BJ (cell line): ENCODE data around the gene CYGB. TPM values are rescaled to one million over a fixed set of nuclear protein-coding genes. Genes with fewer than 3 reads are reported as not detected.
A peak's percentile ranks its signal among the peaks of the same experiment; 100 is the strongest.

Experiments used
- CTCF ChIA-PET: fragments of 350-600 bp; formaldehyde crosslinking; extraction: SDS; loops from one replicate; lab custom pipeline; 2021; ENCODE audit warnings: antibody characterized with exemption, inconsistent platforms; lab: Yijun Ruan, JAX
- POLR2A ChIA-PET: fragments of 300-600 bp; sonication (Branson Sonifier 250); formaldehyde crosslinking; extraction: SDS; loops from one replicate; lab custom pipeline; 2021; ENCODE audit warnings: antibody characterized with exemption; lab: Charles Lee
- DNase-seq: peaks from one replicate; pipeline ENCODE4 v3.0.0-alpha.2; 2011; ENCODE audit warnings: low read depth
- H3K27me3 ChIP-seq: 2 replicates; pipeline ENCODE4 v1.6.0; 2011; ENCODE audit warnings: low read length; ENCODE audit not compliant: control insufficient read depth, insufficient read depth
- H3K36me3 ChIP-seq: 2 replicates; pipeline ENCODE4 v1.5.1; 2011; ENCODE audit warnings: low read length; ENCODE audit not compliant: control insufficient read depth, insufficient read depth
- H3K4me3 ChIP-seq: 2 replicates; pipeline ENCODE4 v1.5.1; 2011; ENCODE audit warnings: low read depth, mild to moderate bottlenecking, control low read depth, low read length
- polyA plus RNA-seq: library from polyadenylated mRNA; depleted of rRNA; stranded (reverse); fragments of >200 nt; gene quantifications from 2 replicates; pipeline ENCODE4 v1.2.3, GENCODE V29; 2011; rRNA removed
- small RNA-seq: library from RNA; depleted of rRNA; stranded (forward); fragments of <200 nt; gene quantifications from one replicate; pipeline ENCODE3, GENCODE V24; 2012; ENCODE audit warnings: low replicate concordance, low read depth; ENCODE audit not compliant: insufficient read length
- TF ChIP-seq, protein P1 (sequence below): IDR thresholded peaks from 2 replicates; pipeline ENCODE4 v1.5.1; 2011; ENCODE audit warnings: low read depth, mild to moderate bottlenecking, control low read depth, inconsistent platforms, low read length, moderate library complexity; ENCODE audit not compliant: insufficient read depth

Gene CYGB
- polyA plus RNA-seq, 1 experiment, result 1.4 TPM

DNA sequence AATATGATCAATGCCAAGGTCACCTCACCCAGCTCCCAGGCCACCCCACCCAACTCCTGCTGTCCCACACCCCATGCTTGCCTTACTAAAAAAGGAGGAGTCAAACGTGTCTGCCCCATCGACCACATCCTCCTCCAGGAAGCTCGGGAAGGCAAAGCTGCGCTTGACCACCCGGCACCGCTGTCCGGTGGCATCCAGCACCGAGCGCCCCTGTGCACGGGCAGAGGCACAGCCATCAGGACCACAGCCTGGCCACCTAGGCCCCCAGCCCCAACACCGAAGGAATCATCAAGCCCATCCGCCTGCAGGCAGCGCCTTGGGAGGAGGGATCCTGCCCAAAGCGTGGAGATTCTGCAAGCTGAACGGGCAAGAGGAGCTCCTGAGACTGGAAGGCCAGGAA lies 59.9 kb downstream of the CYGB start:
- CTCF ChIA-PET, result interaction anchor here (1.0 to 3.3 kb wide), 3 partner anchors 11 to 29 kb away, joined by 3 to 21 read pairs (median 14); partner anchors contain the start of gene AANAT

More for the DNA sequence above, 59.9 kb downstream of the CYGB start:
- POLR2A ChIA-PET, result no interaction called here
- Histone ChIP-seq H3K27me3 (no peaks in the 10 kb centered on the region), H3K36me3 (peaks cover 7% of the 10 kb centered on the region), H3K4me3 (no peak overlapping the region)
- no peak for DNase-seq
- TF ChIP-seq, protein P1, sequence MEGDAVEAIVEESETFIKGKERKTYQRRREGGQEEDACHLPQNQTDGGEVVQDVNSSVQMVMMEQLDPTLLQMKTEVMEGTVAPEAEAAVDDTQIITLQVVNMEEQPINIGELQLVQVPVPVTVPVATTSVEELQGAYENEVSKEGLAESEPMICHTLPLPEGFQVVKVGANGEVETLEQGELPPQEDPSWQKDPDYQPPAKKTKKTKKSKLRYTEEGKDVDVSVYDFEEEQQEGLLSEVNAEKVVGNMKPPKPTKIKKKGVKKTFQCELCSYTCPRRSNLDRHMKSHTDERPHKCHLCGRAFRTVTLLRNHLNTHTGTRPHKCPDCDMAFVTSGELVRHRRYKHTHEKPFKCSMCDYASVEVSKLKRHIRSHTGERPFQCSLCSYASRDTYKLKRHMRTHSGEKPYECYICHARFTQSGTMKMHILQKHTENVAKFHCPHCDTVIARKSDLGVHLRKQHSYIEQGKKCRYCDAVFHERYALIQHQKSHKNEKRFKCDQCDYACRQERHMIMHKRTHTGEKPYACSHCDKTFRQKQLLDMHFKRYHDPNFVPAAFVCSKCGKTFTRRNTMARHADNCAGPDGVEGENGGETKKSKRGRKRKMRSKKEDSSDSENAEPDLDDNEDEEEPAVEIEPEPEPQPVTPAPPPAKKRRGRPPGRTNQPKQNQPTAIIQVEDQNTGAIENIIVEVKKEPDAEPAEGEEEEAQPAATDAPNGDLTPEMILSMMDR, result no peak

Small RNA genes within 50 kb of the gene (small RNA-seq; reads per million reads assigned to genes)
- gene SNORD1A (not detected), gene SNORD1B (2,798 reads per million, percentile 98 among the genes with 10 or more reads in this experiment)

Other genes starting within 250 kb of the CYGB start
- 2.1 and 3.4 TPM in 2 replicates for gene QRICH2, start 229.4 kb downstream of the CYGB start, polyA plus RNA-seq
- 68.5 and 72.8 TPM in 2 replicates for gene PRPSAP1, start 183.8 kb downstream of the CYGB start, polyA plus RNA-seq
- gene SPHK1, start 153.1 kb downstream of the CYGB start, polyA plus RNA-seq, result 21.4 and 57.8 TPM in 2 replicates
- gene UBE2O, start 84.6 kb downstream of the CYGB start, polyA plus RNA-seq, result 7.0 and 11.1 TPM in 2 replicates
- gene AANAT, start 70.1 kb downstream of the CYGB start, polyA plus RNA-seq, result not detected in 2 replicates
- gene RHBDF2, start 36.3 kb downstream of the CYGB start, polyA plus RNA-seq, result 6.4 and 8.9 TPM in 2 replicates
- 0.21 TPM in 1 of 2 replicates, not detected in the other for gene PRCD, start 2.3 kb upstream of the CYGB start, polyA plus RNA-seq
- 0.72 and 0.89 TPM in 2 replicates for gene ST6GALNAC2, start 48.2 kb upstream of the CYGB start, polyA plus RNA-seq
- gene ST6GALNAC1, start 106.0 kb upstream of the CYGB start, polyA plus RNA-seq, result not detected in 2 replicates
- 298 and 300 TPM in 2 replicates for gene MXRA7, start 173.3 kb upstream of the CYGB start, polyA plus RNA-seq
- 12.5 and 17.2 TPM in 2 replicates for gene JMJD6, start 188.9 kb upstream of the CYGB start, polyA plus RNA-seq
- 35.0 and 49.8 TPM in 2 replicates for gene METTL23, start 189.1 kb upstream of the CYGB start, polyA plus RNA-seq
- 110 and 130 TPM in 2 replicates for gene SRSF2, start 199.6 kb upstream of the CYGB start, polyA plus RNA-seq
- 18.6 and 27.9 TPM in 2 replicates for gene MFSD11, start 200.4 kb upstream of the CYGB start, polyA plus RNA-seq